Cardiac septum (tissue), 1 donor: ENCODE results near the gene PNPLA5. TPM values are rescaled to one million over a fixed set of nuclear protein-coding genes. Genes with fewer than 3 reads are reported as not detected.

Experiments
- DNase-seq: peaks from one replicate; pipeline ENCODE4 v3.0.0-alpha.2; 2020; ENCODE audit warnings: low spot score
- intact Hi-C: fragments of 100-400 bp; cut with DNase I; formaldehyde crosslinking; loops from one replicate; pipeline ENCODE4 v1.14.0; 2022
- long read RNA-seq: library from polyadenylated mRNA; unstranded; transcript quantifications from one replicate; pipeline ENCODE4 v2.0.0, GENCODE V29; 2021
- total RNA-seq: library from RNA; stranded (reverse); fragmentation: NEBNext Ultra II Directional; extraction: Animal tissue kit (Norgen Biotek cat#: 25700); gene quantifications from one replicate; pipeline ENCODE4 v1.2.1, GENCODE V29; 2021
- donor health status: DM: no; HTN: no; CAD: no.

Gene PNPLA5, protein sequence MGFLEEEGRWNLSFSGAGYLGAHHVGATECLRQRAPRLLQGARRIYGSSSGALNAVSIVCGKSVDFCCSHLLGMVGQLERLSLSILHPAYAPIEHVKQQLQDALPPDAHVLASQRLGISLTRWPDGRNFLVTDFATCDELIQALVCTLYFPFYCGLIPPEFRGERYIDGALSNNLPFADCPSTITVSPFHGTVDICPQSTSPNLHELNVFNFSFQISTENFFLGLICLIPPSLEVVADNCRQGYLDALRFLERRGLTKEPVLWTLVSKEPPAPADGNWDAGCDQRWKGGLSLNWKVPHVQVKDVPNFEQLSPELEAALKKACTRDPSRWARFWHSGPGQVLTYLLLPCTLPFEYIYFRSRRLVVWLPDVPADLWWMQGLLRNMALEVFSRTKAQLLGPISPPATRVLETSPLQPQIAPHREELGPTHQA
- not detected for total RNA-seq
- long read RNA-seq: 0 reads

DNA sequence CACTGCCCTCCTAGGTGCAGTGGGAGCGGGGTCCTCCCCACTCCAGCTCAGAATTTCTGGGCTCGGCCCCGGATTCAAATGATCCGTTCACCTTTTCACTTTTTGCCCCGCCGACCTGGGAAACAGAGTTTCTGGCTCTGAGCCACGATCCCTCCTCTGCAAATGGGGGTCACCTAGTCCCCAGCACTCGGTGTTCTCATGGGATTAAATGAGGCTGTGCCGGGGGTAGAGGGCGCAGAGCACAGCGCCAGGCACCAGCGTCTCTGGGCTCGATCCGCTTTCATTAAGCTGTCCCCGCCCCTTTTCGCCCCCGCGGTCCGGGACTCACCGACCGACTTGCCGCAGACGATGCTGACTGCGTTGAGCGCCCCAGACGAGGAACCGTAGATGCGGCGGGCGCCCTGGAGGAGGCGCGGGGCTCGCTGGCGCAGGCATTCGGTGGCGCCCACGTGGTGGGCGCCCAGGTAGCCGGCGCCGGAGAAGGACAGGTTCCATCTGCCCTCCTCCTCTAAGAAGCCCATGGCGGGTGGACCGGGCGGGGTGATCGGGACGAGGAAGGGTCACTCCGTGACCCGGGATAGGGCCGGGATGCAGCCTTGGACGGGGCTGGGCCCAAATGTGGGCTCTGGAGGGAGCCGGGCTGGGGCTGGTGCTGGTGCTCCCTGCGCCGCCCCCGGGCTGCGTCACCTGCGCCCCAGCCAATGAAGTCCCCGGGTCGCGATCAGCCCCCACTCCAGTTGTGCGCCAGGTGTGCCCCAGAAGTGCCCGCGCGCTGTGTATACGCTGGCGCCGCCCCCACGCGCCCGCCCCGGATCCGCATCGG lies at the start of gene PNPLA5:
Gene PNPLA5 (minus strand): TSS at position 654 of the 823 bp plus-strand sequence. CDS start 133 bp downstream, at position 521.
- peak; percentile 43 for DNase-seq
- intact Hi-C loops: no loop called here

GRCh38 chr22:43941449-43941848 lies 49.6 kb upstream of the PNPLA5 start:
- no peak for DNase-seq
- intact Hi-C loops: no loop called here

GRCh38 chr22:43931771-43932170 lies 40.0 kb upstream of the PNPLA5 start:
- DNase-seq: no peak
- intact Hi-C loops: no loop called here

GRCh38 chr22:43928908-43929307 lies 37.1 kb upstream of the PNPLA5 start:
- DNase-seq: no peak
- intact Hi-C loops: no loop called here

DNA sequence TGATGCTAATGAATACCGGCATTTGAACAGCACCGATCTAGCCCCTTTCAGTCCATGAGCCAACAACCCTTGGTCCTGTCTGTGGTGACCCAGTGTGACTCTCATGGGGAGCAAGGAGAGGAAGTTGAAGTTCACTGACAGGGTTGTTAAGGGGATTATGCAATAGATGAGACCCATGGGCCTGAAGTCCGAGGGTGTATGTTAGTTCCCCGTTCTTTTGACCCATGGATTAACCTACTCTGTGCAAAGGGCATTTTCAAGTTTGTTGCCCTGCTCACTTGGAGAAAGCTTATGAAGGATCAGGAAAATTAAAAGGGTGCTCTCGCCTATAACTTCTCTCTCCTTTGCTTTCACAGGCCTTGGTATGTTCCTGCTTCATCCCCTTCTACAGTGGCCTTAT lies 36.7 kb upstream of the PNPLA5 start:
- DNase-seq: no peak
- intact Hi-C loops: no loop called here

DNA sequence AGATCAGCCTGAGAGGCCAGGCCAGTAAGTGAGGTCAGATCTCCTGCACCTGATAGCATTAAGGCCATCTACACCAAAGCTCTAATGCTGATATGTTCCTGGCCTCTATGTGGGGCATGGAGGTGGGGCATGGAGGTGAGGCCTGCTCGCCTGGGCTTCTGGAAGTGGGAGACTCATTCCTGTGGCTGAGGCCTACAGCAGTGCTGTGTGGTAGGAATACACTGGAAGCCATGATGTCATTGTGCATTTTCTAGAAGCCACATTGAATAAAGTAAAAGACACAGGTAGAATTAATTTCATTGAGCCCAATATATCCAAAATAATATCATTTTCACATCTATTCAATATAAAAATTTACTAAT lies 34.5 kb upstream of the PNPLA5 start:
- intact Hi-C loops: no loop called here
- DNase-seq: no peak

GRCh38 chr22:43925433-43926348 lies 33.9 kb upstream of the PNPLA5 start:
- intact Hi-C loops: no loop called here
- no peak for DNase-seq

- intact Hi-C loops: no loop called here
Measured at GRCh38 chr22:43924877-43925276, 33.1 kb upstream of the PNPLA5 start.

GRCh38 chr22:43923631-43924464 lies 32.0 kb upstream of the PNPLA5 start, which contains the start of gene PNPLA3:
PNPLA3 (plus strand) TSS chr22:43923805; CDS start chr22:43923912, 107 bp downstream.
- intact Hi-C loops: no loop called here
- DNase-seq: peak; percentile 92

More at GRCh38 chr22:43924877-43925276, 33.1 kb upstream of the PNPLA5 start:
- no peak for DNase-seq

- no peak for DNase-seq
- intact Hi-C loops: no loop called here
Measured at GRCh38 chr22:43923191-43923590, 31.4 kb upstream of the PNPLA5 start.

DNA sequence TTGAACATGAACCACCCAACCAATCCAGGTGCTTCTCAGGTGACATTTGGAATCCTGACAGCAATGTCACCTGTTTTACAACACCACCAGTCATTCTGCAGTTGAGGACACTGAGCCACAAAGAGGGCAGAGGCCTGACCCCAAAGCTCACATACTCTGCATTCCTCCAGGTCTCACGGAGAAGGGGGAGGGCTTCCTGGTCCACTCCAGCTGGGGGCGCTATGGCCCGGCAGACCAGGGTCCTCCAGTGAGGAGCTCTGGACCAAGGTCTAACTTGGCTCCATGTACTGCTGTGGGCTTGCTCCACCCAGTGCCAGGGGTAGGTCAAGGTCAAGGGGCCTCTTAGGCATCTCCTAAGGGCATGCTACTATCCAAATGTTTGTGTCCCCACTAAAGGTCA lies 30.3 kb upstream of the PNPLA5 start:
- intact Hi-C loops: no loop called here
- no peak for DNase-seq

GRCh38 chr22:43921370-43921769 lies 29.6 kb upstream of the PNPLA5 start:
- DNase-seq: no peak
- intact Hi-C loops: no loop called here

DNA sequence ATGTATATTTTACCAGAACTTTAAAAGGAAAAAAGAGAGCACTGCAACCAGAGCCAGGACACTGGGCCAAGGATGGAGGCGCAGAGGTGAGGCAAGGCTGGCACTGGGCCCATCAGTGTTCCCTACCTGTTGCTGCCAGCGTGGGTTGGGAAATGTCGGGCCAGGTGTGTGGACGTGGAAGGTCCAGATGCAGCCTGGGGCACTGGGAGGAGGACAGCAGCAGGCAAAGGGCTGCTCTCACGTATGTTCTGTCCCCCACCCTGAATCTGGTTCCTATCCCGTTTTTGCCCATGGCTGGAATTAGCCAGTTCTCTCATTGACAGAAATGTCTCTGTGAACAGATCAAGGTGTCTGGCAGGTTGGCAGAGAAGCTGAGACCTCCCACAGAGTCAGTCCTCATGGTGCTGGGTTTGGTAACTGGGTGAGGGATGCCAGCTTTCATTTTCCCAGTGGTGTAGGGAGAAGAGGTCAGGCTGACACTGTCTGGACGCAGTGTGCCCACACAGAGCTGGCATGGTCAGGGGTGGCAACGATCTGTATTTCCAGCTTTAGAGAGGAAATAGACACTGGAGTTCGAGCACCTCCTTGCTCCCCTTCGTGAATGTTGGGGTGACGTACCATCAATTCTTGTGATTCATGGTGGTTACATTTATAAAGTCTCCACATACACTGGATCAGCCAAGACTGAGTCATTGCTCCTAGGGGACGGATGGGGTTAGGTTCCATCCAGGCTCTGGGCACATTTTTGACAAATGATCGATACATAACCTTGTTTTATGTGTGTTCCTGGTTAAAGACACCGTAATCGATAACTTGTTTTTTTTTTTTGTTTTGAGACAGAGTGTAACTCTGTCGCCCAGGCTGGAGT lies 27.5 kb upstream of the PNPLA5 start:
- no peak for DNase-seq

GRCh38 chr22:43917521-43917920 lies 25.7 kb upstream of the PNPLA5 start:
- intact Hi-C loops: no loop called here
- no peak for DNase-seq

More for the DNA sequence above, 27.5 kb upstream of the PNPLA5 start:
- intact Hi-C loops: no loop called here

DNA sequence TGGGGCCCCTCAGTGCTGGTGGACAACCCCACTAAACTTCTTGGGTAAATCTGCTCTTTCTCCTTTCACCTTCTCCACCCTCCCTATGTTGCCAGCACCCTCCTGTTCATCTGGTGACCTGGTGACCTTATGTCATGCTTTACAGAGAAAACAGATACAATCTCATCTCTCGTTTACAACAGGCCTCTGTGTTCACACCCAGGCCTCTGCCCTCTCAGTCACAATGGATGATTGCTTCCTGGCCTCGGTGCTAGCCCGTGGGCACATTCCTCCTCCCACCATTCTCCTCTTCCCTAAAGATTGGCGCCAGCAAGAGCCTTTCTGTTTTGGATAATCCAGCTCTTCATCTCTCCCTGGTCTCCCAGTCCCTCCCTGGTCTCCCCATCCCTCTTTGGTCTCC lies 19.5 kb upstream of the PNPLA5 start:
- DNase-seq: no peak

DNA sequence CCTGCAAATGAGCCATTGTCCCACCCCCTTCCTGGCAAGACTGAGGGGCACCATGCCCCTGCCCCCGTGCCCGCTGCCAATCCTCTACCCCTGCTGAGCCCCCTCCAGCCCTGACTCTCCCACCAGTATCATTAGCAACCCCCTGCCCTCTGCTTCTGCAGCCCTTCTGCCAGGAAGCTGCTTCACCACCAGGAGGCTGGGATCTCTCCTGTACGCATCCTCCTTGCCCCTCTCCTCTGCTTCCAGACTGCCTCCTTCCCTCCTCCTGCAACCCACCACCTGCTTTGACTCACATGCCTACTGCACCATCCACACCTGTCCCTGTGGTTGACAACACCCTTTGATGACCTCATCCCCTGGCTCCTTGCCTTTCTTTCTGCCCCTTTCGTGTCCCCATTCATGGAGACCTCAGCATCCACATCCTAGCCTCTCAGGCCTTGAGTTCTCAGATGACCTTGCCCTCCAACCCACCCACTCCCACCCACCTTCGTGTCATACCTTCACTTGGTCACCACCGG lies 18.4 kb upstream of the PNPLA5 start:
- DNase-seq: no peak
- intact Hi-C loops: no loop called here

More for the DNA sequence above, 19.5 kb upstream of the PNPLA5 start:
- intact Hi-C loops: no loop called here

DNA sequence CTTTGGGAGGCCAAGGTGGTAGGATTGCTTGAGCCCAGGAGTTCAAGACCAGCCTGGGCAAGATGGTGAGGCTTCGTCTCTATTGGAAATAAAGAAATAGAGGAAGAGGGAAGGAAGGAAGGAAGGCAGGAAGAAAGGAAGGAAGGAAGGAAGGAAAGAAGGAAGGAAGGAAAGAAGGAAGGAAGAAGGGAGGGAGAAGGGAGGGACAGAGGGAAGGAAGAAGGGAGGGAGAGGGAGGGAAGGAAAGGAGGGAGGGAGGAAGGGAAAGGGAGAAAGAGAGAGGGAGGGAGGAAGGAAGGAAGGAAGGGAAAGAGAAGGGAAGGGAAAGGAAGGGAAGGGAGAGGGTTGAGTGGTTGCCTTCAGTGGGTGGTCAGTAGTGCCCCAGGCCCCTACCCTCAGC lies 17.9 kb upstream of the PNPLA5 start:
- intact Hi-C loops: no loop called here
- DNase-seq: no peak

DNA sequence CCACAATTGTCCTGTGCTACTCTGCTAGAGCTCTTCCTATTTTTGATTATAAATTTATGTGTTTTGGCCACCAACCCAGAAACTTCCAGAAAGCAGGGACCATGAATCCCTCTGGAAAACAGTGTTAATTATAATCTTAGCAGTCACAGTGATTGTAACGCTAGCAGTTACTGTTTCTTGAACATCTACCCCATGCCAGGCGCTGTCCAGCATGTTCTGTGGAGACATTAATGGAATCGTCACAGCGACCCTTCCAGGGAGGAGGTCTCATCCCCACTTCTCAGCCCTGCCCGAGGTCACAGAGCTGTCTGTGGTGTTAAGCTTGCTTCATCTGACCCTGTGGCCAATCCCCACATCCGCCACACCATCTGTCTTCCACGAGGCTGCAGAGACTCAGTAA lies 13.9 kb upstream of the PNPLA5 start:
- intact Hi-C loops: no loop called here

More for the DNA sequence above, 13.9 kb upstream of the PNPLA5 start:
- no peak for DNase-seq
